Myocyte (in vitro differentiated cells): ENCODE measurements around the gene RNF114. TPM values are rescaled to one million over a fixed set of nuclear protein-coding genes. Genes with fewer than 3 reads are reported as not detected.
"Not testable (repeated sequence)": the region's sequence is repeated elsewhere in the genome, so short reads cannot be mapped to it uniquely, and the experiment has no call there.

Source experiments
- DNase-seq: peaks from one replicate; pipeline ENCODE4 v3.0.0-alpha.2; 2012; ENCODE audit warnings: low read depth
- total RNA-seq: library from RNA; depleted of rRNA; stranded (reverse); fragments of >200 nt; gene quantifications from 2 replicates; pipeline ENCODE4 v1.2.3, GENCODE V29; 2014

RNF114 gene
- total RNA-seq, 1 donor from 2014 or later: 107 TPM

DNA sequence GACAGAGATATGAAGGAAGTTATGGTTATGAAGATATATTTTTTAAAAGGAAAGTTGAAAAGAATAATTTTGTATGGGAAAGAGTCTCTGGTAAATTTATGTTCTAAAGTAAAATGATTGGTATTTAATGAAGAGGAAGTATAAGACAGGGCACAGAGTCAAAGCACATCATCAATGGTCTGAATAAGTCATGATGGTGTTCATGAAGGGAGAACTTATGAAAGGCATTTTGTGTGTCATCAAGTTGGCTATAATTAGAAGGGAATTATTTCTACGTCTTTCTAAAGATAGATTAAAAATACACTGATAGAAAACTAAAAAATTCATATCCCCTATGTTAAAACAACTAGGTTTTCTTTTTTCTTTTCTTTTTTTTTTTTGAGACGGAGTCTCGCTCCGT, 25.2 kb downstream of the RNF114 start:
- no peak for DNase-seq

DNA sequence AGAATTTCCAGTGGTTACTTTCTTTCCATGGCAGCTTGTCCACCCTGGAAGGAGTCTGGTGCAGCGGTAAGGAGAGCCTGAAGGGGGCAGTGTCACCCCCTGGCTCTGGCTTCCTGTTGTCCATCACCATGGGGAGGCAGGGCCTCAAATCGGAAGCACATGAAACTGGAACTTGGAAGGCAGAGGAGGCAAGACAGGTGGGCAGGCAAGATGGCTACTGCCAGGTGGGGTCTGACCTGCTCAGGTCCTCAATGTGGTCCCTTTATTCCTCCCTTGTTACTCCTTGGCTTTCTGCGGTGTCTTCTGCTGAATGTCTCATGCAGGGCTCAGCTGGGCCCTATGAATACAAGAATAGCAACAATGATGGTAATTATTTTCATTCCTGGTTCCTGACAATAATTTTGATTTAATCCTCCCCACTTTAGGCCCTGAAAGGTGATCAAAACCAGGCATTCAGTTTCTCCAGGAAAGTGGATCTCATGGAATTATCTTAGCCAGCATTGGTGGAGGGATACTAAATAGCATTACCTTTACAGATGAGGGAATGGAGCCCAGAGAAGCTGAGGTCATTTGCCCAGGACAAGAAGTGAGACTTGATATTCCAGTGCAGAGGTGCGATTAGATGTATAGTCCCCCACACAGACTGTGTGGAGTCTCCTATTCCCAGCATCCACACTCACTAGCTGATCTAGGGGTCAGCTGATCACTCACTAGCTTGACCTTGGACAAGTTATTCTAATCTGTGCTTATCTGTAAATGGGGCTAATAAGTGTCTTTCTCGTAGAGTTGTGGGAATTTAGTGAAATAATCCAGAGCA, 29.0 kb downstream of the RNF114 start:
- no peak for DNase-seq

GRCh38 chr20:49965781-49966305, 29.6 kb downstream of the RNF114 start:
- no peak for DNase-seq

- no peak for DNase-seq
Measured at GRCh38 chr20:49966861-49967260, 30.7 kb downstream of the RNF114 start.

GRCh38 chr20:49969234-49969633, 33.0 kb downstream of the RNF114 start:
- no peak for DNase-seq

DNA sequence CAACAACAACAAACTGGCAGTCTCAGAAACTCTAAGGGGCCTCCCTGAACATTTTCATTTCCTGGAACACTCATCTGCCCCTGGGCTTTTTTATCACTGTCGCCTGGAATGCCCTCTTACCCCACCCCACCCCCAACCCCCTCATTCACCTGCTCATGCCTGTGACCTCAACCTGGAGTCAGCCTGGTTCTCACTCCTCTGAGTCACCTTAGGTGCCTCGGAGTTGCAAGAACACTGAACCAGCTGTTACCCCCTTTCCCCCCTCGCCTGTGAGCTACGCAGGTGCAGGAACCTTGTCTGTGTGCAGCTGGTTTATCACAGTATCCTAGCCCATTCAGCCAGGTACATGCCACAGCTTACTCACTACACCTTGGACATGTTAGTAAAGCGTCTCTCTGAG, 33.7 kb downstream of the RNF114 start:
- no peak for DNase-seq

GRCh38 chr20:49970498-49970897, 34.3 kb downstream of the RNF114 start:
- no peak for DNase-seq

GRCh38 chr20:49973981-49974380, 37.8 kb downstream of the RNF114 start:
- DNase-seq: no peak

GRCh38 chr20:49976542-49976941, 40.3 kb downstream of the RNF114 start:
- no peak for DNase-seq

- not testable (repeated sequence) for DNase-seq
Measured at GRCh38 chr20:49977740-49978139, 41.5 kb downstream of the RNF114 start.

GRCh38 chr20:49978685-49979029, 42.5 kb downstream of the RNF114 start:
- DNase-seq: no peak

- peak; percentile 42 for DNase-seq
Measured at GRCh38 chr20:49979030-49979832, 43.0 kb downstream of the RNF114 start.

DNA sequence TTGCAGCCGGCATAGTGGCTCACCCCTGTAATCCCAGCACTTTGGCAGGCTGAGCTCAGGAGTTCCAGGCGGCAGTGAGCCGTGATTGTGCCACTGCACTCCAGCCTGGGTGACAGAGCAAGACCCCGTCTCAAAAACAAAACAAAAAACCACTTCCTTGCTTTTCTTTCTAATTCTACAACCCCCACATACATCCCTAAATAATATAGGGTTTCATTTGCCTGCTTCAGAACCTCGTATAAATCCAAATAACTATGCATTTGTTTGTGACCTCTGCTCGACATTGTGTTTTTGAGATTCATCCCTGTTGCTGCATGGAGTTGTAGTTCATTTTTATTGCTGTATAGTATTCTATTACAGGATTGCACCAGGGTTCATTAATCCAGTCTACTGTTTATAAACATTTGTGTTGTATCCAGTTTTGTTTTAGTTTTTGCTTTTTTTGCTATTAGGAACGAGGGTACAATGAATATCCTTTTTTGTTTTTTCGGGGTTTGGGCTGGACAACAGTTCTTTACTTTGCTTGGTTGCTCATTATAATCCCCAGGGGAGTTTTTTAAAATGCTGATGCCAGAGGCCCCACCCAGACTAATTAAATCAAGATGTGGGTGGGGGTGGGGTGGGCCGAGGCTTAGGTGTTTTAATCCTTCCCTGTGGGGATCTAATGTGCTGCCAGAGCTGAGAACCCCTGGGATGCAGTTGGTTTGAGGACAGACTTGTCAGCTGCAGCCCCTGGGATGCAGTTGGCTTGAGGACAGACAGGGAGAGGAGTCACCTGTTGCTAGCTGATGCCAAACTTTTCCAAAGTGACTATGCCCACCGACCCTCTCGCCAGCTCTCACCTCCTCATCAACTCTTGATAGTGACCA, 44.2 kb downstream of the RNF114 start:
- DNase-seq: no peak

DNA sequence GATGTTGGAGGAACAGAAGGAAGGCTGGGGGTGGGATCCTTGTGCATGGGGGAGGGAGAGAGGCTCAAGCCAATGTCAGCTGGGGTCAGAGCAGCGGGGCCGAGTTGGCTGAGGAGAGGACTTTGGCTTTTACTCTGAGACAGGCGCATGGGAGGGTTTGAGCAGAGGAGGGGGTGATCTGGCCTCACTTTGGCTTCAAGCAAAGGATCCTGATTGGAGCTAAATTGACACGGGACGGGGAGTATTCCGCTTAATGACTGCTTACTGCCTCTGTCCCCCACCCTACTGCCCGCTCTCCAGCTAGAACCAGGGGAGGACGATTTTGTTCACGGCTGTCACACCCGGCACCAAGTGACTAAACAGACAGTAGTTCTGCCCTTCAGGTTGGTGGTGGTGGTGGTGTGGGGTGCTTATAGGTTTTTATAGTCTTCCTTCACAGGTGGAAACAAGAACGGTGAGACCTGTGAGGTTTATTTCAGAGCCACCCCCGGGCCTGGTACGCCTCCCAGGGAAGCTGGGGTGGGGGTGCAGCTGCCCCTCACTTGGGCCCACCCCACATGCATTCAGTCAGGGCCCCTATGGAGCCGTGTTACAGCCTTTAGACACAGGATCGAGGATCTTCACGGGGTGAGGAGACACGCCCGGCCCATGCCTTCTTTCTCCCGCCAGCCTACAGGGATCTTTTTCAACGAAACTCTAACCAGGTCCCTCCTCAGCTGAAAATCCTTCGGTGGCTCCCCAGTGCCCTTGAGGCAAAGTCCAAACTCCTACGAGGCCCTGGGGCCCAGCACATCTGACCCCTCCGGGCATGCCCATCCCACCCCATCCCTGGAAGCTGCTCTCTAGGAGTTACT, 45.2 kb downstream of the RNF114 start:
- DNase-seq: no peak

DNA sequence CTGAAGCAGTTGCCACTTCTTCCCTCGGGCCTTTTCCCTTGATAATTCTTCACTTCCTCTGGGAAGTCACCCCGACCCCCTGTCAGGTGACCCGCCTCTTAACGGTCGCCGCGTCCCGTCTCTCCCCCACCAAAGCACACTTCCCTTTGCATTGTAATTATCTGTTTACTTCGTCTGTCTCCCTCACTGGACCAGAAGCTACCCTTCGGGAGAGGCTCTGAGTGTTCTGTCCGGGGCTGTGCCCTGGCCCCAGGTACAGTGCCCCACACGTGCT, 45.8 kb downstream of the RNF114 start:
- DNase-seq: no peak

DNA sequence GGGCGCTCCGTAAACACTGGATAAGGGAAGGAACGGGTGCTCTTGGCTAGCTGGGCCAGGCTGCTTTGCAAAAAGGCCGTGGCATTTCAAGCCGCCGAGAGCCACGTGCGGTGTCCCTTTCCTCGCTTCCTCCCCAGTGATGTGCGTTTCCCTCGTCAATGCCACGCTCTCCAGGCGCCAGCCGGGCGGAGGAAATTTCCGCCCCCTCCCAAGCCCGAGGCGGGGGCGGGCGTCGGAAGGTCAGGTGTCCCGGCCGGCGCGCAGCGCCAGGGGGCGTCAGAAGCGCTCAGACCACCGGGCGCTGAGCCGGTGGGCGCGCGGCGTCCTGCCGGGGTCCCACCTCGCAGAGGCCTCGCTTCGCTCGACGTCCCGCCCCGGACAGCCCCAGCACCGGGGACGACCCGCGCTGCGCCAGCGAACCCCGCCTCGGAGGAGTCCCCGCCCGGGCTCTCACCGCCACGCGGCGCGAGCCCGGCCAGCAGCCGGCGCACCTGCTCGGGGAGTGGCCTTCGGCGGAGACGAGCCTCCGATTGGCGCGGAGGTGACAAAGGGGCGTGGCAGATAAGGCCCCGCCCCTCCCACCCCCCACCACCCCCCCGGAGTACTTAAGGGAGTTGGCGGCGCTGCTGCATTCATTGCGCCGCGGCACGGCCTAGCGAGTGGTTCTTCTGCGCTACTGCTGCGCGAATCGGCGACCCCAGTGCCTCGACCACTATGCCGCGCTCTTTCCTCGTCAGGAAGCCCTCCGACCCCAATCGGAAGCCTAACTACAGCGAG, 46.3 kb downstream of the RNF114 start, which contains the start of gene SNAI1:
Gene SNAI1 (plus strand): TSS at position 635 of the 777 bp plus-strand sequence. CDS start 80 bp downstream, at position 715.
- no peak for DNase-seq

GRCh38 chr20:49983123-49983847, 47.1 kb downstream of the RNF114 start:
- DNase-seq: no peak

- peak; percentile 40 for DNase-seq
Measured at GRCh38 chr20:49983848-49984408, 47.7 kb downstream of the RNF114 start.
